Mesothelial cell of epicardium (in vitro differentiated cells): ENCODE data around the gene PAPSS1. TPM values are rescaled to one million over a fixed set of nuclear protein-coding genes. Genes with fewer than 3 reads are reported as not detected.

Experiments used
- DNase-seq, 2 experiments: peaks; one replicate each; pipeline ENCODE4 v3.0.0; 2021; ENCODE audit warnings: low spot score in 2 of 2; ENCODE audit not compliant: unreplicated experiment in 2 of 2
- H3K27ac Mint-ChIP-seq: 2 replicates; pipeline ENCODE4 v1.8.0; 2021; ENCODE audit warnings: mixed read lengths
- H3K27me3 Mint-ChIP-seq: 2 replicates; pipeline ENCODE4 v1.8.0; 2021; ENCODE audit warnings: low read depth, mixed read lengths
- H3K36me3 Mint-ChIP-seq: 2 replicates; pipeline ENCODE4 v1.8.0; 2021; ENCODE audit warnings: mixed read lengths
- H3K4me1 Mint-ChIP-seq: 2 replicates; pipeline ENCODE4 v1.8.0; 2021; ENCODE audit warnings: mixed read lengths
- H3K4me3 Mint-ChIP-seq: 2 replicates; pipeline ENCODE4 v1.8.0; 2021; ENCODE audit warnings: mild to moderate bottlenecking, moderate library complexity, mixed read lengths
- H3K9me3 Mint-ChIP-seq: 2 replicates; pipeline ENCODE4 v1.8.0; 2021; ENCODE audit warnings: mixed read lengths
- CTCF ChIP-seq: fragments of 200-600 bp; sonication (generic); IDR thresholded peaks from one replicate; pipeline ENCODE4 v1.5.0; 2021; ENCODE audit warnings: antibody characterized with exemption; ENCODE audit not compliant: unreplicated experiment
- total RNA-seq: library from RNA; stranded (reverse); gene quantifications from 3 replicates; pipeline ENCODE4 v1.2.1, GENCODE V29; 2021

Gene PAPSS1
- total RNA-seq, 1 donor from 2014 or later, result 76.1 TPM

- H3K4me1 Mint-ChIP-seq, result no peaks in the 10 kb centered on the region
- peaks cover 49% of the 10 kb centered on the region for H3K9me3 Mint-ChIP-seq
- no peak overlapping the region for H3K27ac Mint-ChIP-seq
- peaks cover 3% of the 10 kb centered on the region for H3K36me3 Mint-ChIP-seq
- H3K27me3 Mint-ChIP-seq, result no peaks in the 10 kb centered on the region
- no peak overlapping the region for H3K4me3 Mint-ChIP-seq
- no peak for DNase-seq
- no peak for TF ChIP-seq CTCF
Observed at GRCh38 chr4:107586371-107586770, 133.7 kb downstream of the PAPSS1 start.

- Mint-ChIP-seq H3K27ac (no peak overlapping the region), H3K4me1 (no peaks in the 10 kb centered on the region), H3K9me3 (peaks cover 33% of the 10 kb centered on the region), H3K4me3 (no peak overlapping the region), H3K27me3 (no peaks in the 10 kb centered on the region), H3K36me3 (no peaks in the 10 kb centered on the region)
- TF ChIP-seq CTCF, result no peak
- no peak for DNase-seq
Observed at GRCh38 chr4:107579099-107579498, 140.9 kb downstream of the PAPSS1 start.

- Mint-ChIP-seq H3K4me1 (no peaks in the 10 kb centered on the region), H3K27me3 (no peaks in the 10 kb centered on the region), H3K9me3 (peaks cover 25% of the 10 kb centered on the region), H3K4me3 (no peak overlapping the region), H3K36me3 (no peaks in the 10 kb centered on the region), H3K27ac (no peak overlapping the region)
- TF ChIP-seq CTCF, result no peak
- DNase-seq, result no peak
Observed at GRCh38 chr4:107578321-107578720, 141.7 kb downstream of the PAPSS1 start.

GRCh38 chr4:107577743-107578142, 142.3 kb downstream of the PAPSS1 start:
- Mint-ChIP-seq H3K27ac (no peak overlapping the region), H3K36me3 (no peaks in the 10 kb centered on the region), H3K4me3 (no peak overlapping the region), H3K4me1 (no peaks in the 10 kb centered on the region), H3K27me3 (no peaks in the 10 kb centered on the region), H3K9me3 (peaks cover 23% of the 10 kb centered on the region)
- TF ChIP-seq CTCF, result no peak
- DNase-seq, result no peak

- peaks cover 6% of the 10 kb centered on the region for H3K4me1 Mint-ChIP-seq
- no peaks in the 10 kb centered on the region for H3K36me3 Mint-ChIP-seq
- H3K27ac Mint-ChIP-seq, result no peak overlapping the region
- no peaks in the 10 kb centered on the region for H3K27me3 Mint-ChIP-seq
- H3K9me3 Mint-ChIP-seq, result peaks cover 1% of the 10 kb centered on the region
- TF ChIP-seq CTCF, result no peak
- H3K4me3 Mint-ChIP-seq, result no peak overlapping the region
- DNase-seq, result no peak
Observed at GRCh38 chr4:107575243-107575642, 144.8 kb downstream of the PAPSS1 start.

GRCh38 chr4:107572281-107572680, 147.8 kb downstream of the PAPSS1 start:
- Mint-ChIP-seq H3K36me3 (peaks cover 4% of the 10 kb centered on the region), H3K9me3 (peaks cover 20% of the 10 kb centered on the region), H3K4me3 (no peak overlapping the region), H3K4me1 (peaks cover 6% of the 10 kb centered on the region), H3K27me3 (no peaks in the 10 kb centered on the region), H3K27ac (no peak overlapping the region)
- DNase-seq, result no peak
- TF ChIP-seq CTCF, result no peak
